NK-92 treated with Interleukin-12 subunit alpha and Interleukin-12 subunit beta, amount 100 ng/mL, for 24 hours (cell line): ENCODE measurements around the gene NAV2.

Experiments used
- DNase-seq: peaks from one replicate; lab custom pipeline; 2025; lab: John Stamatoyannopoulos, UW

The NAV2 gene

GRCh38 chr11:19718951-19719350, 6.3 kb downstream of the NAV2 start:
- no peak for DNase-seq

GRCh38 chr11:19719960-19720359, 7.3 kb downstream of the NAV2 start:
- DNase-seq = no peak

GRCh38 chr11:19721176-19721575, 8.5 kb downstream of the NAV2 start:
- no peak for DNase-seq

- DNase-seq = no peak
Observed at GRCh38 chr11:19722702-19723101, 10.1 kb downstream of the NAV2 start.

GRCh38 chr11:19723572-19724342, 11.1 kb downstream of the NAV2 start:
- peak; percentile 23 for DNase-seq

GRCh38 chr11:19724765-19725164, 12.1 kb downstream of the NAV2 start:
- DNase-seq = no peak

- DNase-seq = no peak
Observed at GRCh38 chr11:19725379-19726079, 12.9 kb downstream of the NAV2 start.

- no peak for DNase-seq
Observed at GRCh38 chr11:19727246-19727645, 14.6 kb downstream of the NAV2 start.

GRCh38 chr11:19728436-19728835, 15.8 kb downstream of the NAV2 start:
- DNase-seq = no peak

GRCh38 chr11:19729141-19729540, 16.5 kb downstream of the NAV2 start:
- no peak for DNase-seq

GRCh38 chr11:19730373-19730772, 17.7 kb downstream of the NAV2 start:
- DNase-seq = no peak

- no peak for DNase-seq
Observed at GRCh38 chr11:19734171-19734570, 21.5 kb downstream of the NAV2 start.

- DNase-seq = no peak
Observed at GRCh38 chr11:19735157-19735908, 22.7 kb downstream of the NAV2 start.

- no peak for DNase-seq
Observed at GRCh38 chr11:19735909-19736498, 23.4 kb downstream of the NAV2 start.

GRCh38 chr11:19736831-19737230, 24.2 kb downstream of the NAV2 start:
- no peak for DNase-seq

- no peak for DNase-seq
Observed at GRCh38 chr11:19737575-19737974, 24.9 kb downstream of the NAV2 start.

- DNase-seq = no peak
Observed at GRCh38 chr11:19738124-19738523, 25.5 kb downstream of the NAV2 start.

- DNase-seq = no peak
Observed at GRCh38 chr11:19739872-19740271, 27.2 kb downstream of the NAV2 start.

- DNase-seq = no peak
Observed at GRCh38 chr11:19740586-19740985, 27.9 kb downstream of the NAV2 start.

GRCh38 chr11:19742588-19743292, 30.1 kb downstream of the NAV2 start:
- peak; percentile 27 for DNase-seq

GRCh38 chr11:19743622-19744021, 31.0 kb downstream of the NAV2 start:
- no peak for DNase-seq

- no peak for DNase-seq
Observed at GRCh38 chr11:19744130-19744529, 31.5 kb downstream of the NAV2 start.
